Neural cell (in vitro differentiated cells): ENCODE measurements around the gene TSSK1B.

Source experiments
- EP300 ChIP-seq: fragments of 450-650 bp; conservative IDR thresholded peaks from 2 replicates; pipeline ENCODE4 v1.6.1; 2014; ENCODE audit warnings: antibody characterized with exemption, mild to moderate bottlenecking, moderate library complexity; ENCODE audit not compliant: poor library complexity, severe bottlenecking
- POLR2AphosphoS5 ChIP-seq: IDR thresholded peaks from 2 replicates; pipeline ENCODE4 v1.6.1; 2012
- RAD21 ChIP-seq: fragments of 450-650 bp; conservative IDR thresholded peaks from 2 replicates; pipeline ENCODE4 v1.6.1; 2014; ENCODE audit warnings: antibody characterized with exemption, mild to moderate bottlenecking, moderate library complexity
- TAF1 ChIP-seq: IDR thresholded peaks from 2 replicates; pipeline ENCODE4 v1.6.1; 2012; ENCODE audit warnings: low read depth
- TF ChIP-seq, protein P1 (sequence below): fragments of 450-650 bp; IDR thresholded peaks from 2 replicates; pipeline ENCODE4 v1.5.1; 2014; ENCODE audit warnings: antibody characterized with exemption, mild to moderate bottlenecking, moderate library complexity; ENCODE audit not compliant: poor library complexity, severe bottlenecking

DNA sequence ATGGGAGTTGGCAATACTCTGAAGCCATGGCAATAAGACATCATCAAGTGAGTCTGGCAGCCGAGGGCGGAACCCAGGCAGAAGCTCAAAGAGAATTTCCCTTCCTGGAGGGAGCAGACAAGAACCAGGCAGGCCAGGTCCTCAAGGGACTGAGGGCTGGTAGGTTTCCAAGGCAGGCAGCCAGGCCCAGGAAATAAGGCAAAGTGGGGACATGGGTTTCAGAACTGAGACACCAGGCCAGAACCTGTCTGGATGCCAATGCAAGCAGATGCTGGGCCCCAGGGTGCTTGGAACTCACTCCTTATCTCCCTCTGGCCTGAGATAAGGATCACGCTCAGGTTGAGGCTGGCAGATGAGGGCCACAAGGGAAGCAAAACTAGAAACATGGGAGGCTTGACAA lies 8.9 kb downstream of the TSSK1B start:
- TF ChIP-seq EP300: no peak
- no peak for TF ChIP-seq RAD21
- TF ChIP-seq, protein P1, sequence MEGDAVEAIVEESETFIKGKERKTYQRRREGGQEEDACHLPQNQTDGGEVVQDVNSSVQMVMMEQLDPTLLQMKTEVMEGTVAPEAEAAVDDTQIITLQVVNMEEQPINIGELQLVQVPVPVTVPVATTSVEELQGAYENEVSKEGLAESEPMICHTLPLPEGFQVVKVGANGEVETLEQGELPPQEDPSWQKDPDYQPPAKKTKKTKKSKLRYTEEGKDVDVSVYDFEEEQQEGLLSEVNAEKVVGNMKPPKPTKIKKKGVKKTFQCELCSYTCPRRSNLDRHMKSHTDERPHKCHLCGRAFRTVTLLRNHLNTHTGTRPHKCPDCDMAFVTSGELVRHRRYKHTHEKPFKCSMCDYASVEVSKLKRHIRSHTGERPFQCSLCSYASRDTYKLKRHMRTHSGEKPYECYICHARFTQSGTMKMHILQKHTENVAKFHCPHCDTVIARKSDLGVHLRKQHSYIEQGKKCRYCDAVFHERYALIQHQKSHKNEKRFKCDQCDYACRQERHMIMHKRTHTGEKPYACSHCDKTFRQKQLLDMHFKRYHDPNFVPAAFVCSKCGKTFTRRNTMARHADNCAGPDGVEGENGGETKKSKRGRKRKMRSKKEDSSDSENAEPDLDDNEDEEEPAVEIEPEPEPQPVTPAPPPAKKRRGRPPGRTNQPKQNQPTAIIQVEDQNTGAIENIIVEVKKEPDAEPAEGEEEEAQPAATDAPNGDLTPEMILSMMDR: no peak
- TF ChIP-seq TAF1: no peak
- TF ChIP-seq POLR2AphosphoS5: no peak
